HUES6 (cell line): ENCODE results near the gene OTOP3.

Source experiments
- H3K27ac ChIP-seq: 2 replicates; pipeline ENCODE4 v1.7.0; 2013; ENCODE audit warnings: low read depth, mild to moderate bottlenecking, low read length, inconsistent platforms
- H3K27me3 ChIP-seq: 2 replicates; pipeline ENCODE4 v1.6.1; 2013; ENCODE audit warnings: low read length; ENCODE audit not compliant: control insufficient read depth, insufficient read depth
- H3K36me3 ChIP-seq: 2 replicates; pipeline ENCODE4 v1.6.1; 2013; ENCODE audit warnings: low read length; ENCODE audit not compliant: control insufficient read depth, insufficient read depth
- H3K4me1 ChIP-seq: 2 replicates; pipeline ENCODE4 v1.6.1; 2013; ENCODE audit warnings: low read length; ENCODE audit not compliant: control insufficient read depth, insufficient read depth
- H3K4me3 ChIP-seq: 2 replicates; pipeline ENCODE4 v1.5.1; 2013; ENCODE audit warnings: low read depth, low read length
- H3K9ac ChIP-seq: one replicate; pipeline ENCODE4 v1.6.1; 2013; ENCODE audit warnings: mild to moderate bottlenecking, low read length
- H3K9me3 ChIP-seq: 2 replicates; pipeline ENCODE4 v1.6.1; 2013; ENCODE audit warnings: low read depth, low read length; ENCODE audit not compliant: control insufficient read depth, insufficient read depth

Gene OTOP3, protein sequence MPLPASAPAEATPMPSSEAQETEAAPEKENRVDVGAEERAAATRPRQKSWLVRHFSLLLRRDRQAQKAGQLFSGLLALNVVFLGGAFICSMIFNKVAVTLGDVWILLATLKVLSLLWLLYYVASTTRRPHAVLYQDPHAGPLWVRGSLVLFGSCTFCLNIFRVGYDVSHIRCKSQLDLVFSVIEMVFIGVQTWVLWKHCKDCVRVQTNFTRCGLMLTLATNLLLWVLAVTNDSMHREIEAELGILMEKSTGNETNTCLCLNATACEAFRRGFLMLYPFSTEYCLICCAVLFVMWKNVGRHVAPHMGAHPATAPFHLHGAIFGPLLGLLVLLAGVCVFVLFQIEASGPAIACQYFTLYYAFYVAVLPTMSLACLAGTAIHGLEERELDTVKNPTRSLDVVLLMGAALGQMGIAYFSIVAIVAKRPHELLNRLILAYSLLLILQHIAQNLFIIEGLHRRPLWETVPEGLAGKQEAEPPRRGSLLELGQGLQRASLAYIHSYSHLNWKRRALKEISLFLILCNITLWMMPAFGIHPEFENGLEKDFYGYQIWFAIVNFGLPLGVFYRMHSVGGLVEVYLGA

GRCh38 chr17:74935585-74936469, at the start of gene OTOP3:
Gene OTOP3, plus strand, starts transcription at chr17:74935898. Its CDS starts 24 bp downstream, at chr17:74935922.
- Histone ChIP-seq H3K27me3 (peaks cover 92% of the 10 kb centered on the region), H3K27ac (no peak within 1 kb of the TSS), H3K4me1 (peaks cover 13% of the 10 kb centered on the region; the same call in 1 of the 2 replicates), H3K9me3 (no peaks in the 10 kb centered on the region), H3K9ac (no peak within 1 kb of the TSS), H3K4me3 (peak within 1 kb of the TSS; percentile 53), H3K36me3 (no peaks in the 10 kb centered on the region)

DNA sequence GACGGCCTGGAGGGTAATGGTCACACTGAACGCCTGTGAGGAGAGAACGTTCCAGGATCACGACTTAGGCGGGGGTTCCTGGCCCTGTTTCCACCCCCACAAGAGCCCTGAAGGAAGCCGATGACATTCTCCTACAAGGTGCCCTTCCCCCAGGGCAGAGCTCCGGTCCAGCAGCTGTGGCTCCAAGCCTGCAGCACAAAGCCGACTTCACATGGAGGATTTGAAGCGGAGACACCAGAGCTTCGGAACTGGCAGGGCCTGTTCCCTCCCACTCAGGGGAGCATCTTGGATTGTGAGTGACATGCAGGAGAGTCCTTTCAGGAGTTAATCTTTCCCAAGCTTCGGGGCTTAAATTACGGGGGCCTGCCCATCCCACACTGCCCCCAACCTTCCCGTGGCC, 47.2 kb upstream of the OTOP3 start:
- Histone ChIP-seq H3K27ac (no peak overlapping the region), H3K4me3 (no peak overlapping the region), H3K36me3 (no peaks in the 10 kb centered on the region), H3K27me3 (peaks cover 32% of the 10 kb centered on the region), H3K4me1 (peaks cover 8% of the 10 kb centered on the region), H3K9ac (no peak overlapping the region), H3K9me3 (no peaks in the 10 kb centered on the region)

GRCh38 chr17:74890554-74890953, 45.1 kb upstream of the OTOP3 start:
- H3K9me3 ChIP-seq = no peaks in the 10 kb centered on the region
- peaks cover 53% of the 10 kb centered on the region for H3K27me3 ChIP-seq
- no peak overlapping the region for H3K9ac ChIP-seq
- H3K36me3 ChIP-seq = no peaks in the 10 kb centered on the region
- no peak overlapping the region for H3K27ac ChIP-seq
- H3K4me1 ChIP-seq = peaks cover 12% of the 10 kb centered on the region
- no peak overlapping the region for H3K4me3 ChIP-seq

GRCh38 chr17:74892013-74892841, 43.5 kb upstream of the OTOP3 start:
- no peaks in the 10 kb centered on the region for H3K36me3 ChIP-seq
- no peak overlapping the region for H3K27ac ChIP-seq
- peak overlapping the region; percentile 85; the same call in 1 of the 2 replicates for H3K4me3 ChIP-seq
- no peak overlapping the region for H3K9ac ChIP-seq
- H3K4me1 ChIP-seq = peaks cover 12% of the 10 kb centered on the region
- peaks cover 67% of the 10 kb centered on the region for H3K27me3 ChIP-seq
- H3K9me3 ChIP-seq = no peaks in the 10 kb centered on the region

- Histone ChIP-seq H3K27ac (no peak within 1 kb of the TSS), H3K27me3 (peaks cover 68% of the 10 kb centered on the region), H3K9ac (no peak within 1 kb of the TSS), H3K4me3 (peak within 1 kb of the TSS; percentile 85), H3K9me3 (no peaks in the 10 kb centered on the region), H3K4me1 (peaks cover 11% of the 10 kb centered on the region), H3K36me3 (no peaks in the 10 kb centered on the region)
Observed at GRCh38 chr17:74892974-74893911, 42.5 kb upstream of the OTOP3 start, which contains the start of gene FADS6. Gene FADS6, minus strand, starts transcription at chr17:74893633. Its CDS starts 38 bp downstream, at chr17:74893595.

DNA sequence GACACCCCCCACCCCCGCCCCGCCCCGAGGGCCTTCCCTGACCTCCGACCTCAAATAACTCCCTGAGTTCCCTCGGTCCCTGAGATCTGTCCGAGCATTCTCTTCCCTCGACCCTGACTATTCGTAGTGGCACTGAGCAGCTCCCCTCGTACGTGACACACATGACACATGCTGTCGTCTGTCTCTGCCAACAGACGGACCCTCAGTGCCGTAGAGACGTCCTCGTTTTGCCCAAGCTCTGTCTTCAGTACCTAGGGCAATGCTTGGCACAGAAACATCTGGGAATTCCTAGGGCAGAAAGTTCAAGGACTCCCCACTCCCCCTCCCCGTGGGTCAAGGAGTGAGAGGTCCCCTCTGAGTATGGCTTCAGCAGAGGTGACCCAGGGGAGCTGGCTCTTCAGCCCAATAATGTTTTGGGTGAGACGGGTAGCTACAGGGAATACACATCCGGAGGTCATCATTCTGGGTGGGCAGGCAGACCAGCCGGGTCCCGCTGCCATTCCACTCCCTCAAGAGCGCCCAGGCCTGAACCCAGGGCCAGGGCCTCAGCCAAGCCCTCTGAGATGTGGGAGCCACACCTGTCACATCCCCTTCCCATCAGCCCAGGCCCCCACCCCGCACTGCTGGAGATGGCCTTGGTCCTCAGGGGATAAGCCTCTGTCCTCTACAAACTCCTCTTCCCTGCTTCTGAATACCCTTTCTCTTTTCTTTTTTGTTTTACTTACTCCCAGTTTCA, 41.6 kb upstream of the OTOP3 start:
- Histone ChIP-seq H3K27ac (no peak overlapping the region), H3K36me3 (no peaks in the 10 kb centered on the region), H3K9me3 (no peaks in the 10 kb centered on the region), H3K4me1 (peaks cover 4% of the 10 kb centered on the region), H3K9ac (no peak overlapping the region), H3K4me3 (peak overlapping the region; percentile 85), H3K27me3 (peaks cover 65% of the 10 kb centered on the region)

GRCh38 chr17:74898376-74898946, 37.2 kb upstream of the OTOP3 start:
- H3K4me1 ChIP-seq = peaks cover 4% of the 10 kb centered on the region

DNA sequence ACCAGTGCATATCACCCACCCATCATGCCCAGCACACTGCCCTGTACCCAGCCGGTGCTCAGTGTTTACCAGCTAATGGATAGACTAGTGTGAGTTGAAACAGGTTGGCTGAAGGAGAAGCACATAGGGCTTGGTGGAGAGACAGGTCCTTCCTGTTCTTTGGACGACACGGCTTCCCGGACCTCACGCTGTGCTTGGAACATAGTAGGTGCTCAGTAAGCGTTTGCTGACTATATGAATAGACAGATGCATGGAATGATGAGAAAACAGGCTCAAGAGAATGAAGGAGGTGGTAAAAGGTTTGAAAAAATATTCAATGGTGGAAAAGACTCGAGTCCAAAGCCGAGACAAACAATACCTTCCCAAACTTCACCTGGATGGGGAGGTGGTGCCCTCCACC, 35.5 kb upstream of the OTOP3 start:
- H3K27ac ChIP-seq = no peak overlapping the region
- H3K9me3 ChIP-seq = no peaks in the 10 kb centered on the region
- no peak overlapping the region for H3K9ac ChIP-seq
- H3K4me1 ChIP-seq = peaks cover 3% of the 10 kb centered on the region; the same call in 1 of the 2 replicates
- no peaks in the 10 kb centered on the region for H3K36me3 ChIP-seq
- peaks cover 30% of the 10 kb centered on the region for H3K27me3 ChIP-seq
- H3K4me3 ChIP-seq = no peak overlapping the region

More at GRCh38 chr17:74898376-74898946, 37.2 kb upstream of the OTOP3 start:
- H3K9me3 ChIP-seq = no peaks in the 10 kb centered on the region
- no peak overlapping the region for H3K4me3 ChIP-seq
- no peaks in the 10 kb centered on the region for H3K36me3 ChIP-seq
- no peak overlapping the region for H3K9ac ChIP-seq
- H3K27ac ChIP-seq = no peak overlapping the region
- peaks cover 42% of the 10 kb centered on the region for H3K27me3 ChIP-seq
